Measurements from ENCODE around the gene ASAP3. TPM values are rescaled to one million over a fixed set of nuclear protein-coding genes. Genes with fewer than 3 reads are reported as not detected.
"Not testable (repeated sequence)": the region's sequence is repeated elsewhere in the genome, so short reads cannot be mapped to it uniquely, and the experiment has no call there.

Gene ASAP3
- total RNA-seq, 2 donors from 2014 or later: 38.6 to 47.2 TPM

DNA sequence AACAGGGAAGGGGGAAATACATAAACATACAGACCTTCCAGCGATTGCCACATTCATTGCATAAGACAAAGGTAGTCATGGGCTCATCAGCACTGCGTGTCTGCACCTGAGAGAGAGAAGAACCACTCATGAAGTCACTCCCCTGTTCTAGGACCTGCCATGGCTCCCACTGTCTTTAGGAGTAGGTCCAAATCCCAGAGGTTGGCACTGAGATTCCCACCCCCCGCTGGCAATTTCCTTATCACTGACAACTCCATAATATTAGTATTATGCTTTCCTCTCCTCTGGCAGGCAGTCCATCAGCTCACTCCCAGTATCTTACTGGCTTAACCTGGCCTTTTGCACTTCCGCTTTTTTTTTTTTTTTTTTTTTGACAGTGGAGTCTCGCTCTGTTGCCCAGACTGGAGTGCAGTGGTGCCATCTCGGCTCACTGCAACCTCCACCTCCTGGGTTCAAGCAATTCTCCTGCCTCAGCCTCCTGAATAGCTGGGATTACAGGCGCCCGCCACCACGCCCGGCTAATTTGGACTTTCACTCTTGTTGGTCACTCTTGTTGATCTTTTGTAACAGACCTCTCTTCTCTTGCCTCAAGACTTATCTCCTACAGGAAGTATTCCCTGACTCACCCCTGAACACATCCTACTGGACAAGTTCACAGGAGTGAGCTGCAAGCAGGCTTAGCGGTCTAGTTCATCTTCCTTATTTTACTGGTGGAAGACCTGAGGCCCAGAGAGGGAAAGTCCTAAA, 99.5 kb downstream of the ASAP3 start:
- H3K9me3 ChIP-seq: no peaks in the 10 kb centered on the region
- peaks cover 8% of the 10 kb centered on the region for H3K36me3 ChIP-seq
- no peak overlapping the region for H3K27ac ChIP-seq

GRCh38 chr1:23383577-23384311, 100.2 kb downstream of the ASAP3 start:
- no peak for TF ChIP-seq CTCF (IDR thresholded peaks at IDR 0.05)
- H3K9me3 ChIP-seq: no peaks in the 10 kb centered on the region
- no peak for DNase-seq (ENCODE audit: low spot score)
- H3K27ac ChIP-seq: no peak overlapping the region
- no peaks in the 10 kb centered on the region for H3K27me3 ChIP-seq
- peaks cover 0 to 9% of the 10 kb centered on the region in 2 donors for H3K4me1 ChIP-seq
- peaks cover 8% of the 10 kb centered on the region for H3K36me3 ChIP-seq
- no peak overlapping the region for H3K4me3 ChIP-seq

More for the DNA sequence above, 99.5 kb downstream of the ASAP3 start:
- DNase-seq (ENCODE audit: low spot score): no peak
- Histone ChIP-seq H3K4me3 (no peak overlapping the region), H3K4me1 (peaks cover 0 to 9% of the 10 kb centered on the region in 2 donors), H3K27me3 (no peaks in the 10 kb centered on the region)
- no peak for TF ChIP-seq CTCF (IDR thresholded peaks at IDR 0.05)

DNA sequence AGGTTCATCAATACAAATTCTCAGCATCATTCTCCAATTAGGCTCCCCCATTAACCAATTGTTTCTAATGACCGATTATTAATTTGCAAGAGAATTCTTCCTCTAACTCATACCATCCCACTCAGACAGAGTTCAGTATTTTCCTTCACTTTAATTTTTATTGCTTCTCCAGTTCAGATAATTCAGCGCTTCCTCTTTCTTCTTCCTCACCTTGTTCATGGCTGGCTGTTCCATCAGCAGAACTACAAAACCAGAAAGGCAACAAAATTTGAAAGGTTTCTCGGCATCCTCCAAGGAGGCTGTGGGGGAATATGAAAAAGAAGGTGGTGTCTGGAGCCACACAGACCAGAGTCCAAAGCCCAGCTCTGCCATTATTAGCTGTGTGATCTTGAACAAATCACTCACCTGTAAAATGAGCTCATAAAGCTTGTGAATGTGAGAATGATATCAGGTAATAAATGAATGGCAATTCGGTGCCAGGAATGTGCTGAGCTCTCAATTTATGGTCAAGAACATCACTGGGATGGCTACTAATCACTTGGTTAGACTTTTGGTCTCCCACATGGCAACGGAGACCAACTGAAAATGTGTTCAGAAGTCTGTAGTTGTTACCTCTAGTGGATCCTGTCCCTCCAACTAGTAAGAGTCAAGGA, 102.6 kb downstream of the ASAP3 start:
- Histone ChIP-seq H3K36me3 (peaks cover 8% of the 10 kb centered on the region), H3K4me3 (no peak overlapping the region), H3K9me3 (no peaks in the 10 kb centered on the region), H3K27ac (no peak overlapping the region), H3K27me3 (no peaks in the 10 kb centered on the region), H3K4me1 (peaks cover 0 to 9% of the 10 kb centered on the region in 2 donors)
- DNase-seq (ENCODE audit: low spot score): no peak
- no peak for TF ChIP-seq CTCF (IDR thresholded peaks at IDR 0.05)

GRCh38 chr1:23380719-23381118, 103.3 kb downstream of the ASAP3 start:
- no peak for TF ChIP-seq CTCF (IDR thresholded peaks at IDR 0.05)
- Histone ChIP-seq H3K36me3 (peaks cover 8% of the 10 kb centered on the region), H3K4me3 (no peak overlapping the region), H3K4me1 (peaks cover 0 to 9% of the 10 kb centered on the region in 2 donors), H3K9me3 (no peaks in the 10 kb centered on the region), H3K27me3 (no peaks in the 10 kb centered on the region), H3K27ac (no peak overlapping the region)
- DNase-seq (ENCODE audit: low spot score): no peak

GRCh38 chr1:23380236-23380635, 103.7 kb downstream of the ASAP3 start:
- not testable (repeated sequence) for H3K27ac ChIP-seq; H3K9me3 ChIP-seq; H3K27me3 ChIP-seq; H3K4me1 ChIP-seq; H3K36me3 ChIP-seq; H3K4me3 ChIP-seq; DNase-seq (ENCODE audit: low spot score)

Other genes starting within 250 kb of the ASAP3 start
- gene HNRNPR, start 139.9 kb downstream of the ASAP3 start, total RNA-seq: 10 to 100 TPM; 40.5 to 51.6 TPM
- 1 to 10 TPM; 7.9 to 10.0 TPM for gene ZNF436, start 114.3 kb downstream of the ASAP3 start, total RNA-seq
- 10 to 100 TPM; 24.4 to 40.1 TPM for gene TCEA3, start 59.4 kb downstream of the ASAP3 start, total RNA-seq
- gene E2F2, start 47.1 kb upstream of the ASAP3 start, total RNA-seq: under 1 TPM; 0.20 to 0.33 TPM
- 100 to 1,000 TPM; 145 to 357 TPM for gene ID3, start 75.3 kb upstream of the ASAP3 start, total RNA-seq
- 100 to 1,000 TPM; 391 to 585 TPM for gene RPL11, start 207.6 kb upstream of the ASAP3 start, total RNA-seq

Measured in right atrium auricular region (tissue), 2 donors.